ENCODE data around the gene CMAS.

CMAS gene

GRCh38 chr12:22064968-22065367 lies 18.9 kb downstream of the CMAS start:
- Histone ChIP-seq H3K79me2 (ENCODE audit: insufficient read depth, low read length) (no peaks in the 10 kb centered on the region), H2AFZ (ENCODE audit: low read depth, low read length, severe bottlenecking) (no peak overlapping the region), H3K4me3 (ENCODE audit: insufficient read depth, low read length, poor library complexity, severe bottlenecking) (no peak overlapping the region), H3K27ac (ENCODE audit: low read depth, low read length) (no peak overlapping the region), H4K20me1 (ENCODE audit: low read depth, low read length) (no peaks in the 10 kb centered on the region), H3K9me2 (replicated peaks; ENCODE audit: insufficient read depth, low read length) (no peaks in the 10 kb centered on the region), H3K4me2 (ENCODE audit: low read depth, low read length, poor library complexity, severe bottlenecking) (no peak overlapping the region), H3K9ac (ENCODE audit: low read length) (no peak overlapping the region), H3F3A (ENCODE audit: insufficient read depth) (no peaks in the 10 kb centered on the region), H3K36me3 (ENCODE audit: low read length) (peaks cover 38% of the 10 kb centered on the region), H3K27me3 (ENCODE audit: low read length) (no peaks in the 10 kb centered on the region), H3K9me3 (ENCODE audit: insufficient read depth, low read length) (no peaks in the 10 kb centered on the region)
- TF ChIP-seq CTCF (IDR thresholded peaks at IDR 0.05; ENCODE audit: insufficient read depth, low read length, poor library complexity, severe bottlenecking) (no peak), EZH2phosphoT487 (conservative IDR thresholded peaks at IDR 0.05; ENCODE audit: low read length) (no peak)

GRCh38 chr12:22066310-22066709 lies 20.3 kb downstream of the CMAS start:
- Histone ChIP-seq H3K9ac (ENCODE audit: low read length) (no peak overlapping the region), H3K79me2 (ENCODE audit: insufficient read depth, low read length) (no peaks in the 10 kb centered on the region), H4K20me1 (ENCODE audit: low read depth, low read length) (no peaks in the 10 kb centered on the region), H3K27ac (ENCODE audit: low read depth, low read length) (no peak overlapping the region), H3K36me3 (ENCODE audit: low read length) (peaks cover 29% of the 10 kb centered on the region; the same call in 1 of the 2 replicates), H3K9me2 (replicated peaks; ENCODE audit: insufficient read depth, low read length) (no peaks in the 10 kb centered on the region), H2AFZ (ENCODE audit: low read depth, low read length, severe bottlenecking) (no peak overlapping the region), H3K4me2 (ENCODE audit: low read depth, low read length, poor library complexity, severe bottlenecking) (no peak overlapping the region), H3F3A (ENCODE audit: insufficient read depth) (no peaks in the 10 kb centered on the region), H3K9me3 (ENCODE audit: insufficient read depth, low read length) (no peaks in the 10 kb centered on the region), H3K4me3 (ENCODE audit: insufficient read depth, low read length, poor library complexity, severe bottlenecking) (no peak overlapping the region), H3K27me3 (ENCODE audit: low read length) (no peaks in the 10 kb centered on the region)
- no peak for TF ChIP-seq CTCF (IDR thresholded peaks at IDR 0.05; ENCODE audit: insufficient read depth, low read length, poor library complexity, severe bottlenecking)

DNA sequence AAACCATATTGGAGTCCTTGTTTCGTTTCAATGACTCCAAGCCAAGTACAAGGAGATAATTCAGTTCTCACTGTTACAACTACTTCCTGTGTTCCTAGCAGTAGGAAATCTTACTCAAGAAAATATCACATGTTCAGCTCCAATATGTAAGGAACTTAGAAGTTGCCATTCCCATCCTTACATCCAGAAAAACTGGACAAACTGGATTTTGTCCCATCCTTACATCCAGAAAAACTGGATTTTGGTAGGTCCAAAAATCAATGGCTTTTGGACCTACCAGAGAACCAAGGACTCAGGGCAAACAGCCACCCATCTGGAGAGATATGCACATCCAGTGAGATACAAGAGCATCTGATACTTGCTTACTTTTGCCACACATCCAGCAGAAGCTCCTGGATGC lies 23.8 kb downstream of the CMAS start:
- Histone ChIP-seq H3K79me2 (ENCODE audit: insufficient read depth, low read length) (no peaks in the 10 kb centered on the region), H3K4me3 (ENCODE audit: insufficient read depth, low read length, poor library complexity, severe bottlenecking) (no peak overlapping the region), H4K20me1 (ENCODE audit: low read depth, low read length) (no peaks in the 10 kb centered on the region), H3K9me3 (ENCODE audit: insufficient read depth, low read length) (peaks cover 3% of the 10 kb centered on the region; the same call in 1 of the 2 replicates), H2AFZ (ENCODE audit: low read depth, low read length, severe bottlenecking) (no peak overlapping the region), H3K27ac (ENCODE audit: low read depth, low read length) (no peak overlapping the region), H3F3A (ENCODE audit: insufficient read depth) (no peaks in the 10 kb centered on the region), H3K9me2 (replicated peaks; ENCODE audit: insufficient read depth, low read length) (no peaks in the 10 kb centered on the region), H3K36me3 (ENCODE audit: low read length) (peaks cover 8% of the 10 kb centered on the region; the same call in 1 of the 2 replicates), H3K9ac (ENCODE audit: low read length) (no peak overlapping the region), H3K4me2 (ENCODE audit: low read depth, low read length, poor library complexity, severe bottlenecking) (no peak overlapping the region), H3K27me3 (ENCODE audit: low read length) (no peaks in the 10 kb centered on the region)
- TF ChIP-seq CTCF (IDR thresholded peaks at IDR 0.05; ENCODE audit: insufficient read depth, low read length, poor library complexity, severe bottlenecking), result no peak
- TF ChIP-seq EZH2phosphoT487 (conservative IDR thresholded peaks at IDR 0.05; ENCODE audit: low read length), result no peak

Measured in SU-DHL-6 (cell line).